Measurements from ENCODE around the gene SLC35B2.
A peak's percentile ranks its signal among the peaks of the same experiment; 100 is the strongest.
"Not testable (repeated sequence)": the region's sequence is repeated elsewhere in the genome, so short reads cannot be mapped to it uniquely, and the experiment has no call there.

The SLC35B2 gene

DNA sequence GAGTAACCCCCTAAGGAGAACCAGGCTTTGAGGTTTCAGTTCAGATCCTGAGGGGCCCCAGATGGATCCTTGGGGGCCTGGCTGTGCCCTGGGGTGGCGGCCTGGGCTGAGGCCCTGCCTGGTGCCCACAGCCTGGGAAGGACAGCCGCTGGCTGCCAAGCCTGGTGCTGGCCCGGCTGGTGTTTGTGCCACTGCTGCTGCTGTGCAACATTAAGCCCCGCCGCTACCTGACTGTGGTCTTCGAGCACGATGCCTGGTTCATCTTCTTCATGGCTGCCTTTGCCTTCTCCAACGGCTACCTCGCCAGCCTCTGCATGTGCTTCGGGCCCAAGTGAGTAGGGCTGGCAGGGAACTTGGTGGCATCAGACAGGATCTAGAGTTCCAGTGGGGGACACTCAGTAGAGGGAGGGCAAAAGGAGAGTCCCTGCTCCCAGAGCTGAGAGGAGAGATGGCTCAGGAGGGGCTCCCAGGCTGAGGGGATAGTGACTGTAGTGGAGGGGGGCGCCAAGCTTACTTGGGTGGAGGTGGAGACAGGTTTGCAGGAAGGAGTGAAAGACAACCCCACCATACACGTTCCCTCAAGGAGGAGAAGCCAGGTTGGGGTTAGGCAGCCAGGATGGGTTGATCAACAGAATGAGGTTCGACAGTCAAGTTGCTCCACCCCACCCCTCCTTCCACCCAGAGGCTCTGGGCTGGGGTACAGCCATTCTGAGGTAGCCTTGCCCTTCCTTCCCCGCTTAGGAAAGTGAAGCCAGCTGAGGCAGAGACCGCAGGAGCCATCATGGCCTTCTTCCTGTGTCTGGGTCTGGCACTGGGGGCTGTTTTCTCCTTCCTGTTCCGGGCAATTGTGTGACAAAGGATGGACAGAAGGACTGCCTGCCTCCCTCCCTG is 24.4 kb downstream of the SLC35B2 start:
- DNase-seq = no peak

DNA sequence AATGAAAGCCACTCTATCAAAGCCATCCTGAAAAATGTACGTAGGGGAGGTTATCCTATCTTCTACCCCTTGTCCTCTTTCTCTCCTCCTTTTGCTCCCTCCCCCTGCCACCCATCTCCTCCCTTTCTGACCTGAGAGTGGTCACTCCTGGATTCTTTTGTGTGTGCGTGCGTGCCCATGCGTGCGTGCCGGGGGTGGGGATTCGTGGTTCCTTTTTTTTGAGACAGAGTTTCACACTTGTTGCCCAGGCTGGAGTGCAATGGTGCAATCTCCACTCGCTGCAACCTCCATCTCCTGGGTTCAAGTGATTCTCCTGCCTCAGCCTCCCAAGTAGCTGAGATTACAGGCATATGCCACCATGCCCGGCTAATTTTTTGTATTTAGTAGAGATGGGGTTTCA is 25.9 kb downstream of the SLC35B2 start:
- DNase-seq = not testable (repeated sequence)

DNA sequence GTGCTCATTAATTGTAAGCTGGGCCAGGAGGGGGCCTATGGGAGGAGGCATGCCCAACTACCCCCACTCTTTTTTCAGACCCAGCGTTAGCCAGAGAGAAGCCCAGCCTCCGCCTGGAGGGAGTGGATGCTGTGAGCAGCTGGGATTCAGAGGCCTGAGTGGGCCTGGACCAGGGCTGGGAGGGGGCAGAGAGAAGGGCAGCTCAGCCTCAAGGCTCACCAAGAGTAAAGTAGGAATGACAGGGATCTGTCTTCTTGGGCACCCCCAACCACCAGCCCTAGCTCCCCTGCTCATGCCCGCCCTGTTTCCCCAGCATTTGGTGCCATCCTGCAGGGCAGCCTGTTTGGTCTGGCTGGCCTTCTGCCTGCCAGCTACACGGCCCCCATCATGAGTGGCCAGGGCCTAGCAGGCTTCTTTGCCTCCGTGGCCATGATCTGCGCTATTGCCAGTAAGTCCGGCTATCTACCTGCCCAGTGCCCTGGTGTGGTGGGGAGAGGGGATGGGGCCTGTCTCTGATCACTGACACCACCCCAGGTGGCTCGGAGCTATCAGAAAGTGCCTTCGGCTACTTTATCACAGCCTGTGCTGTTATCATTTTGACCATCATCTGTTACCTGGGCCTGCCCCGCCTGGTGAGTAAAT is 27.2 kb downstream of the SLC35B2 start:
- no peak for DNase-seq

DNA sequence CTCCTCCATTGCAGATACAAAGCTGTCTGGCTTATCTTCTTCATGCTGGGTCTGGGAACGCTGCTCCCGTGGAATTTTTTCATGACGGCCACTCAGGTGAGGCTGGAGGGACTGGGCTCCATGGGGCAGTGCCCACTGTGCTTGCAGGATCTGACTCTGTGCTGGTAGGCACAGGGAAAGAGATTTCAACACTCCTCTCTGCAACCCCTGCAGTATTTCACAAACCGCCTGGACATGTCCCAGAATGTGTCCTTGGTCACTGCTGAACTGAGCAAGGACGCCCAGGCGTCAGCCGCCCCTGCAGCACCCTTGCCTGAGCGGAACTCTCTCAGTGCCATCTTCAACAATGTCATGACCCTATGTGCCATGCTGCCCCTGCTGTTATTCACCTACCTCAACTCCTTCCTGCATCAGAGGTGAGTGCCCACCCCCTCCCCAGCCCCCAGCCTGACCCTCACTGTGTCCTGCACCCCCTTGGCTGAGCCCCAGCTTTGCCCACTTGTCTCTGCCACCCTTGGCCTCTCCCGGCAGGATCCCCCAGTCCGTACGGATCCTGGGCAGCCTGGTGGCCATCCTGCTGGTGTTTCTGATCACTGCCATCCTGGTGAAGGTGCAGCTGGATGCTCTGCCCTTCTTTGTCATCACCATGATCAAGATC is 27.8 kb downstream of the SLC35B2 start:
- DNase-seq = no peak

DNA sequence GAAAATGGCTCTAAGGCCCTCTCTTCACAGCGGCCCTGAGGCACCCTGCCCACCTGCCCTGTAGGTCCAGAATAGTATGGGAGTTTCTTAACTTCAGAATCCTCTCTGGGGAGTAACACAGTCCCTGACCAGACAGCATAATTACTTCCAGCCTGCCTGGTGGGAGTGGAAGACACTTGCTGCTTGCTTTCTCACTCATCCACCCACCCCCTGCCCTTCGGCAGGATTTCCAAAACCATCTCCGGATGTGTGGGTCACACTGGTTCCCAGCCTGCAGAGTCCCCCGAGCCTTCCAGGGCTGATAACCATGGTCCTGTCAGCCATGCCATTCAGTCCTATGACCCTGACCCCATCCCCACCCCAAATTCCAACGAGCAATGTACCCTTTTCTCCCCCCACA is 28.5 kb downstream of the SLC35B2 start:
- DNase-seq = no peak

DNA sequence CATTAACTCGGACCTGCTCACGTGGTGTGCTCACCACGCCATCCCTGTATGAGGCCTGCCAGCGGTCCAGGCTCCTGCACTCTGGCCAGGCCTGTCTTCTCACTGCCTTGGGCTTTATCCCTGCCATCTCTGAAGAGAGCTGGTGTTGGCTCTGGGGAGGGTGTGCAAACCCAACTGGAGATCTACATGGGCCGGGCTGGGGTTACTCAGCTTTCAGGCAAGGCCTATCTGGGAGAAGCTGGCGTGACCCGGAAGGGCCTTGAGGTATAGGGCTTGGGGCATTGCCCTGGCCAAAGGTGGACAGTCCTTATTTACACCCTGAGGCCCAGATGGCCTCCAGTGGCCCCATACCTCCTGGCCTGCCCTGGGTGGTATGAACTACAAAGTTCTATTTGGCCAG is 28.9 kb downstream of the SLC35B2 start:
- DNase-seq = no peak

DNA sequence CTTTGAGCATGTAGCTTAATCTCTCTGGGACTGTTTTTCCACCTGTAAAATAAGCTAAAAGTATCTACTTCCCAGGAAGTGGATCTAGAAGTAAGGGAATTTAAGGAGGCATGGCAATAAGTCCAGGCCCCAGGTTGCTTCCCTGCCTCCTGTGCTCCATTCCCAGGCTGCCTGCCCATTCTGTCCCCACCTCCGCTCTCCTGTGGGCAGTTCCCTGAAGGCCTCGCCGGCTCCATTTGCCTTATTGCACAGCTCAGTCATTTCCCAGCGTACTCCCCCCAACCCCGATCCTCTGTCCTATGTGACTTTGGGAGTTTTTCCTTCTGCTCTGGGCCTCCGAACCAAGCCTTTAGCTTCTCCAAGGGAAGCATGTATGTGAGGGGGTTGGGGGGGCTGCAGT is 29.3 kb downstream of the SLC35B2 start:
- no peak for DNase-seq

DNA sequence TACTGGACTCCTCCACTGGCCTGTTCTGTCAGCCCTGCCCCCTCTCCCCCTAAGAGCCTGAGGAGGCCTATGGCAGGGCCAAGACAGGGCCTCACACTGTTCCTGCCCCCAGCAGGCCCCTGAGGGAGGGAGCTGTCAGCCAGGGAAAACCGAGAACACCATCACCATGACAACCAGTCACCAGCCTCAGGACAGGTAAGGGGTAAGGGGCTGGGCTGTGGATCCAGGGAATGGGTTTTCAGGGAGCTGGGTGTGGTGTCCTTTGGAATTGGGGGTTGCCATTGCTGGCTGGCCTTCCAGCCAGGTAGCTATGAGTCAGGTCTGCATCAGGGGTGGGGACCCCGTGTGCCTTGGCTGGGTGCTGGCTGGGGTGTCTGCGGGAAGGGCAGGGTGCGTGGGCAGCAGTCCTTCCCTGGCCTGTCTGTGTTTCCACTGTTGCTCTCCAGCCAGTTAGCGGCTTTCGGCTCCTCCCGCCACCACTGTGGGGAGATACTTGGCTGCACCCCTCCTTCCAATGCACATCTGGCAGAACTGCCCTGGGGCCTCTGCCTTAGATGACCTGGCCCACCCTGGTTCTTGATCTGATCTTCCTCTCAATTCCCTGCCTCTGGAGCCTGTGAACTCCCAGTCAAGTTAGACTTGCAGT is 30.1 kb downstream of the SLC35B2 start:
- DNase-seq = no peak

DNA sequence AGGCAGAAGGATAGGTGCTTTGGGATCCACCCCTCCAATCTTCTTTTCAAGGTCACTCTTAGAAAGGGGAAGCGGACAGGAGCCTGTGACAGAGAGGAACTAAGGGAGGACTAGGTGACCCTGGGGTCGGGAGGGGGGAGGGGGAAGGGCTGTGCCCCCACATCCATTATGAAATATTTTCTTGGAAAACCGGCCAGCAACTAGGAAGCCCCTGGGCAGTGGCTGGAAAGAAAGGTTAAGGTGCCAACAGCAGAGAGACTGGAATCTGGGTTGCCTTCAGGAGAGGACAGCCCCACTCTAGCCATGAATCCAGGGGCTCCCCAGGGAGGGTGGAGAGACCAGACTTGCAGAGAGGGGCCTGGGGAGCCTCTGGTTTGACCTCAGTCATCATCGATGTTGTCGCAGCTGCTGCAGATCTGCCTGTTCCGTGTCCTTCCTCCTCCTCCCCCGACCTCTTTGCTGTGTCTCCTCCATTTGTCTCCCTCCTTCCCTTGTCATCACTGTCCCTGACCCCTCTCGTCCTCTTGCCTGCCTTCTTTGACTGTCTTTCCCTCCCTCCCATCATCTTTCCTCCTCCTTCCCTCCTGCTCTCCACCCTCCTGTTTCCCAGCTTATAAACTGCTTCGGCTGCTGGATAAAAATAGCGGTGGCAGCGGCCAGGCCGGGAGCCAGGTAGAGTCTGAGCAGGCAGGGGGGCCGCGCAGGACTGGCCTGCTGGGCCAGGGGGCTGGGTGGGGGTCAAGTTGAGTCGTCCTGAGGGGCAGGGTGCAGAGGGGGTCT is 30.8 kb downstream of the SLC35B2 start:
- no peak for DNase-seq

DNA sequence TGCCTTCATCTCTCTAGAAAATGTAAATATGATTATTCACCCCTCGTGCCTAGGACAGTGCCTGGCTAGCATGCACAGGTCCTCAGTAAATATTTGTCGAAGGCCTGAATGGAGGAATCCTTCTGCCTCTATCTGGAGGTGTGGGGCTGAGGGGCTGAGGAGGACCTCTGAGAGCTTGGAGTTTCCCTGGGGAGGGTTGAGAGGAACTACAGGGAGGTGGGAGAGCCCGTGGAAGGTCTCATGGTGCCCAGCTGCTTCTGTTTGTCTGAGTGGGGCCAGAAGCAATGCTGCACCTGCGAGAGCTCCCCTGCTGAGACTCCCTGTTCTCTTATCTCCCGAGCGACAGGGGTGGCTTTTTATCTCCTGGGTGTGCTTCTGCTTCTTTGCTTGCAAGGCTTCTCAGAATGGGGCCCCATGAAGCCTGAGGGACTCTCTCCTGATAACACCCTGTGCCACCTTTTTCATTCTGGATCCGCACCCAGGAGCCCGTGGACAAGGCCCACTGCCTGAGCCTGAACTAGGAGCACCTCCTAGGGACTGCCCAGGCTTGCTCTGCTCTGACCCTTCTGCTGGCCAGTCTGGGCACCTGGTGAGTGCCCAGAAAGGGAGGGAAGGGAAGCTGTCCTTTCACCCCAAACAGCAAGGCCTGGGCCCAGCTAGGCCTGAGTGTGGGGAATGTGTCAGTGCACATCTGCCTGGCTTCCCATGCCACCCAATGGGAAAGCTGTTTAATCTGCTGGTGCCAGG is 31.6 kb downstream of the SLC35B2 start:
- DNase-seq = no peak

DNA sequence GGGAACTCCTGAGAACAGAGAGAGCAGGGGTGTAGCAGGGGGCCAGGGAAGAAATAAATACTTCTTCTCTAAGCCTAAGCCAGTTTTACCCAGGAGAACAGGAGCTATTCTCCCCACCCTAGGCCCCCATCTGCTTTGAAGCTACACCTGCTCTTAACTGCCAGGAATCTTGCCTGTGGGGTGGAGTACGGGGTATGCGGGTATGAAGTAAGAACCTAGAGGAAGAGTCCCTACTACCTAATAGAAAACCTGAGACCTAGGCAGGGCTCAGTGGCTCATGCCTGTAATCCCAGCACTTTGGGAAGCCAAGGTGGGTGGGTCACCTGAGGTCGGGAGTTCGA is 32.4 kb downstream of the SLC35B2 start:
- no peak for DNase-seq

DNA sequence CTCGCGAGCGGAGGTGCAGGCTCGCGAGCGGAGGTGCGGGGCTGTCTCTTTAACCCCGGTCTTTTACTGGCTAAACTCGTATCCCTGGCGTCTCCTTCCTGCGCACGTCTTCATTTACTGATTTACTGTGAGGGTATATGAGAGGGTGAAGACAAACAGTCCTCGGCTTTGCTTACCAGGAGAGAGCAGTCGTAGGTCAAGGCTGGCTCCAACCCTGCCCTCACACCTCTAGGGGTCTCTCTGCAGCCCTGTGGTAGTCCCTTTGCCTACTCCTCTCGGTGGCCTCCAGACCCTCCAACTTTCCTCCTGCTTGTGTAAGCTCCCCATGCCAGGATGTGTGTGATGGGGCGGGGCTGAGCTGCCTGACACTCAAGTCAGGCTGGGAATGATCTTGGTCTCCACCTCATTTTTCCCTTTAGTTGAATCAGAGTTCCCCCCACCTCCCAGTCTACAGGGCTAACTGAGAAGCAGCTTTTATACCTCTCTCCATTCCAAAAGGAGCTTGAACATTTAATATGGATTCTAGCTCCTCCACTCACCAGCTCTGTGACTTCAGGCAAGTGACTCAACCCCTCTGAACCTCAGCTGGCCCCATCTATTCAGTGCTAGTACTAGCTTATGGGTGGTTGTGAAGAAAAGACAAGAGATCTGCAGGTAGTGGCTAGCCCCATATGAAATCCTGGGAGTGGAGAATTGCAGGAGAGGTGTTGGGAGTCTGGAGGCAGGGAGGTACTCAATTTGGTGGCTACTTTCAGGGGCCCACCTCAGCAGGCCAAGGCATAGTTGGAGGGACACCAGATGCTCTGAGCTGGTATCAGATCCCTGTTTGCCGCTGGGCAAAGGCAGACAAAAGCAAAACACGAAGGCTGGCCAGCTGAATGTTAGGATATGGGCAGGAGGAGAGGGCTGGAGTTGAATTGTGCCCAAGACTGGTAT is 33.0 kb downstream of the SLC35B2 start:
- DNase-seq = no peak

DNA sequence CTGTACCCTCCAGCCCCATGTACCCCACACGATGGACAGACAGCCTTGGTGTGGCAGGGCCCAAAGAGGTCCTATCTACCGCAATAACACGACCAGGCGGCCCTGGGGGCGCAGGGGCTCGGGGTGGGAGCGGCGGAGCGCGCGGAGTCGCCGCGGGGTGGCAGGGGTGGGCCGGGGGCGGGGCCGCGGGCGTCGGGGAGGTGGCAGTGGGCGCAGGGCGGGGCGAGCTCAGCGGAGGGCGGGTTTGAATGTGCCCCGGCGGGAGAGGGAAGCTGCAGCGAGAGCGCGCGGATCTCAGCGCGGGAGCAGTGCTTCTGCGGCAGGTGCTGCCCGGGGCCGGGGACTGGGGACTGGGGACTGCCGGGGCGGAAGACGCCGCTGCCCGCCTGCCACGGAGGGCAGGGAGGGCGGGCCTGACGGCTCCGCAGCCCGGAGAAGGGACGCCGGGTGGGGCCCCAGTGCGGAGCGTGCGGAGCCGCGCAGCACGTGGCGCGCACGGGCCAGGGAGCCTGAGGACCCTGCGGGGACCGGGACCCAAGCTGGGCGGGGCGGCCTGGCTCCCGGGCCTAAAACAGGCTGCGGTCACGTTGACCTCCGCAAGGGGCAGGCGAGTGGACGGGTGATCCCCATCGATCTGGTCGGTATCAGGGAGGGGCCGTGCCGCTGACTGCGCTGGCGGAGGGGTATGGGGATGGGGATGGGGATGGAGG is 33.9 kb downstream of the SLC35B2 start, which contains the start of gene SLC29A1:
SLC29A1 (plus strand) TSS at position 277 of the 710 bp plus-strand sequence. CDS start 3,719 bp downstream, outside the sequence.
- peak; percentile 84 for DNase-seq

DNA sequence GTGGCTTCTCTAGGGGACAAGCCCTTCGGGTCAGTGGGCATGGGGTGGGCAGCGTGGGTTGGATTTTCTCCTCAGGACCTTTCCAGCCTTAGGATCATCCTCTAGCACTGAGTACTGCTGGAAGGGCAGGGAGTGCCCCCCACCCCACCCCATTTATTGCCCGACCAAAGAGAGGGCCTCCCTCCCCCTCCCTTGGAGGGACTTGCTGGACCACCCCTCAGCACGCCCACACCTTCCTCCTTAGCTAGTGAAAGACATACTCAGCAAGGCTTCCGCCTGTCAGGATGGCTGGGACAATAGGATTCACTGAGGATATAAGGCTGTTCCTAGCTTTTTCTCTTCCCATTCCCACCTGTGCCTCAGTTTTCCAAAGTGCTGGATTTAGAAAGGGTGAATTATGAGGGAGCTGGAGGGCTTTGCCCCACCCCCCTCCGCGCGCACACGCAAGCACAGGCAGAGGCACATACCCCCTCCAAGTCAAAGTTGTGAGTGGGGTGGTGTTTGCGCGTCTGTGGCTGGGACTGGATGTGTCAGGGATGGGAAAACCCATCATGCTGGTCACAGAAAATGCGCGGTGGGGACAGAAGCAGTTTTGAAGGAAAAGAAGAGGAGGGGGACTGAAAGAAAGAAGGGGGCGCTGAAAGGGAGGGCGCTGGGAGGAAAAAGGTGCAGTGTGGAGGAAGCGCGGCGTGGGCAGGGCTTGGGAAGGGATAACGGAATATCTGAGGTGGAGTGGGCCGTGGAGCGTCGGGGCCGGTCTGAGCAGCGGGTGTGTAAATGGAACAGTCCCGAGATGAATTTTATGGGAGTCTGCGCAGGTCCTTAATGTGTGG is 34.6 kb downstream of the SLC35B2 start:
- DNase-seq = no peak

DNA sequence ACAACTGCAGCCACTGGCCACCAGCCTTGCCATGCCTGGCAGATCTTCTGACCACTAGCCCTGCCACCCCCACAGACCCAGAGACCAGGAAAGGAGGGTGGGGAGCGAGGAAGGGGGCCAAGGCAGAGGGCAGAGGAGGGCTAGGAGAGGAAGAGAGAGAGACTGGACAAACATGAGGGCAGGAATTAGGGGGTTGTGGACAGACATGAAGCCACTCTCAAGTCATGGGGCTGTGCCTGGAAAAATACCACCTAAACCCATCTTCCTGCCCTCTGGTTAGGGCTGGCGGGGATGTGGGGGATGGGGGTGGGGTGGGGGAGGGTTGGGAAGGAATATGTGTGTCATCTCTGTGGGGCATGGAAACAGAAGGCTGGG is 35.4 kb downstream of the SLC35B2 start:
- no peak for DNase-seq

DNA sequence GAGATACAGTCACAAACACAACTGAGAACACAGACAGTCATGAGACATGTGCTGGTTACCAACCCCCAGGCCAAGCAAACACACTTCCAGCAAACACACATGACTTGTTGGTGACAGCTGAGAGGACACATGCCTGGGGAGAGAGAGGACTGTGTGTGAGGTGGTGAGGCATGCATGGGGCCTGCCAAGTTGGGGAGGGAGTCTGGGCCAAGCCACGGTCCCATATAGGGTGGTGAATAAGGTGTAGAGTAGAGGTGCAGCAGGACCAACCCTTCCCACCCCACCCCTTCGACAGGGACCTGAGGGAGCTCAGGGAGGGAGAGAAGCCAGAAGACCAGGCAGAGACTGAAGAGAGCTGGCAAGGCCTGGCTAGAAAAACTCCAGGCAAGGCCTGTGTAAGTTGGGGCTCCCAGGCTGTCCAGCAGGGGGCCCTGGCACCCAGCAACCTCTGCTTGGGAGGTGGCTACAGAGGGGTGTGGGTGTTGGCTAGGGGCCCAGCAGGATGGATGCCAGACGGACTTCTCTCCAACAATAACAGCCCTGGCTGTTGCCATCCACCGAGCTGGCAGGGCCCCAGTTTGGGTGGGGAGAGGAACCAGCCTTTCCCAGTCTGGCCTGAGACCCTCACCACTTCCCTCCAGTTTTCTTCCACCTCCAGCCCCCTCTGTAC is 35.9 kb downstream of the SLC35B2 start:
- peak; percentile 70 for DNase-seq

DNA sequence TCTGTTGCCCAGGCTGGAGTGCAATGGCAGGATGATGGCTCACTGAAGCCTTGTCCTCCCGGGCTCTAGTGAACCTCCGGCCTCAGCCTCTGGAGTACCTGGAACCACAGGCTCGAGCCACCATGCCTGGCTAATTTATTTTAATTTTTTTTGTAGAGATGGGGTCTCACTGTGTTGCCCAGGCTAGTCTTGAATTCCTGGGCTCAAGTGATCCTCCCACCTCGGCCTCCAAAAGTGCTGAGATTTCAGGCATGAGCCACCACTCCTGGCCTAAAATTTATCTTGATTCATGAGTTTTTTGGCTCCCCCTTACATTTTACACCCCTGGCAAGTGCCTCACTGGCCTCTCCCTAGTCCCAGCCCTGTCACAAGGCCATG is 36.4 kb downstream of the SLC35B2 start:
- no peak for DNase-seq
